Left colon (tissue), 2 donors: ENCODE measurements around the gene PHF20. TPM values are rescaled to one million over a fixed set of nuclear protein-coding genes. Genes with fewer than 3 reads are reported as not detected.
"Not testable (repeated sequence)": the region's sequence is repeated elsewhere in the genome, so short reads cannot be mapped to it uniquely, and the experiment has no call there.

Experiments used
- ATAC-seq: fragments of 200-7000 bp; cut with Tn5 transposase; one replicate; pipeline ENCODE4 v1.9.1; 2020; ENCODE audit warnings: mild to moderate bottlenecking, moderate library complexity
- DNase-seq, 2 donors: peaks; one replicate each; pipeline ENCODE4 v3.0.0-alpha.2; 2020
- intact Hi-C, 2 donors: fragments of 100-400 bp; cut with DNase I in 1 of 2; cut with micrococcal nuclease in 1 of 2; formaldehyde crosslinking; loops; one replicate each; pipeline versions ENCODE4 v1.11.2 to v1.14.0; 2022; cut with DNase I, micrococcal nuclease
- total RNA-seq, 2 donors: library from RNA; stranded (reverse); fragmentation: NEBNext Ultra II Directional; extraction: Animal tissue kit (Norgen Biotek cat#: 25700); gene quantifications; one replicate each; pipeline ENCODE4 v1.2.1, GENCODE V29; 2021
- donor health status: DM: no; HTN: no; CAD: no.
- donor health status: DM: yes; HTN: yes; CAD: no.

Gene PHF20
- total RNA-seq, 2 donors from 2014 or later: 21.9 to 25.4 TPM

GRCh38 chr20:35947489-35947888, 175.7 kb downstream of the PHF20 start:
- ATAC-seq (peak; percentile 17), DNase-seq (no peak)
- intact Hi-C loops: no loop called here

GRCh38 chr20:35947907-35948306, 176.1 kb downstream of the PHF20 start:
- intact Hi-C loops: no loop called here
- ATAC-seq: no peak

GRCh38 chr20:35950093-35950492, 178.3 kb downstream of the PHF20 start:
- no peak for DNase-seq
- ATAC-seq: no peak
- intact Hi-C loops: no loop called here

More at GRCh38 chr20:35947907-35948306, 176.1 kb downstream of the PHF20 start:
- DNase-seq: no peak

DNA sequence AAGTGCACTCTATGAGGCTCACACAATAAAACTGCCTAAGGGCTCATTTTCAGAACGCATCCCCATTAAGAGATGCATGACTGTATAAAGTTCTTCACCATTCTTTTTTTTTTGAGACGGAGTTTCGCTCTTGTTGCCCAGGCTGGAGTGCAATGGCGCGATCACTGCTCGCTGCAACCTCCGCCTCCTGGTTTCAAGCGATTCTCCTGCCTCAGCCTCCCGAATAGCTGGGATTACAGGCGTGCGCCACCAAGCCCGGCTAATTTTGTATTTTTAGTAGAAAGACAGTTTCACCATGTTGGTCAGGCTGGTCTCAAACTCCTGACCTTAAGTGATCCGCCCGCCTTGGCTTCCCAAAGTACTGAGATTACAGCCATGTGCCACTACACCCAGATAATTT, 180.3 kb downstream of the PHF20 start:
- ATAC-seq, intact Hi-C loops, DNase-seq: not testable (repeated sequence)

DNA sequence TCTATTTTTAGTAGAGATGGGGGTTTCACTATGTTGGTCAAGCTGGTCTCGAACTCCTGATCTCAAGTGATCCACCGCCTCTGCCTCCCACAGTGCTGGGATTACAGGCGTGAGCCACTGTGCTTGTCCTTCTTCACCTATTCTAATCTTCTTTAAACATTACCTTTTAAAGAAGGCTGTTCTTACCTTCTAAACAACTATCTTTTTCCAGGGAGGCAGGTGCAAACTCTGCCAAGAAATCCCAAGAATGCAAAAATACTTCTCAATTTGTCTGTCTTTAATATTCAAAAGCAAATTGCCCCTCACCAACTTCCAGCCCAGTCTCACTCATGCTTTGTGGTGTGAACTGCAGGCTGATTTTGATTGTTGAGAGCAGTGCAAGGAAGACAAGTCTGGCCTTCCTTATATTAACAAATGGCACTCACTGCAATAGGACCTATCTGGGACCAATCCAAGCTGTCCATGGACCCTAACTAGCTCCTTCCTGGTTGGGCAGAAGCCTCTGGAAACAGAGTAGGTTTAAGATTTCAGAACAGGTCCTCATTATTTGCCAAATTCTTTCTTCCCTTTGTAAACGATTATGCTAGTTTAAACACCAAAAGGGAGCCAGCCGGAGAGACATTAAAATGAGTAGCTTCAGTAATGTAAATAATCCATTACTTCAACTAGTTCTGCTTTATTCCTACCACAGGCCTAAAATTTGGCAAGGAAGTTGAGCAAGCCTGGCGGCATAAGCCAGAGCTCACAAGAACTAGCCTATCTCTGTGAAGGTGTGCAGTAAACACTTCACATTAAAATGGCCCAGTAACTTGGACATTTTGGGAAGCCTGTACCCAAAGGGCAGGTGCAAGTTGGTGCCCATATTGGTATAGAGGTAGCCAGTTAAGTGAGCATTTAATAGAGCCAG, 180.9 kb downstream of the PHF20 start:
- ATAC-seq (no peak), DNase-seq (peak in 1 of 2 donors; percentile 8)
- intact Hi-C loops: no loop called here

GRCh38 chr20:35953387-35954199, 181.8 kb downstream of the PHF20 start:
- DNase-seq (peak in 1 of 2 donors; percentile 68), ATAC-seq (peak; percentile 49)
- intact Hi-C loops: no loop called here

DNA sequence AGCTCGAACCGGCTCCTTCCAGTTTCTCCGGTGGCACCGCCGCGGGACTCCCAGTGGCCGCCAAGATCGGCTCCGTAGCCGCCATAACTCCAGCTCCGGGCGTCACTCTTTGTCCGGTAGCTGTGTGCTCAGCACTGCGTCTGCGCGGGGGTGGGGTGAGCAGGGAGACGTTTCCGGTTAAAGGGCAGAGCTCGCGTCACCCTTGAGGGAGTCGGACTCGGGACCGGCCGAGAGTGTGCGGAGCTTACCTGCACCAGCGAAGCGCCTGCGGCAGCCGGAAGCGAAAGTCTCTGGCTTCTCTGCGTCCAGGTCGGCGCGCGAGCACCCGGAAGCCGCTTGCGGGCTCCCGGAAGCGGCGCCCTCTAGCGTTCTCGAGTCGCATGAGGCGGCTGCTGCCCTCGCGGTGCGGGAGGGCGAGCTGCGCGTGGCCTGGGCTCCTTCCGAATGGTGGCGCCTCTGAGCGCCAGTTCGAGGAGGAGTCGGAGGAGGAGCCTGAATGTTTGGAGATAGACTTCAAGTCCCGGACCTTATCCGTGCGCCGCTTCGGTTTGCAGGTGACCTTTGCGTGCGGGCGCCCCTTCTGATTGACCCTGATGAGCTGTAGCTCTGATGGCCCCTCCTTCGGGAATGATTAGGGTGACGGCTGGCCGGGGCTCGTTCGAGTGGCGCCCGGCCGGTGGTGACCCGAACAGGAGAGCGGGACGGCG, 182.5 kb downstream of the PHF20 start, which contains the start of gene SCAND1:
Gene SCAND1 (minus strand): TSS at position 303 of the 707 bp plus-strand sequence. CDS start 218 bp downstream, at position 85.
- intact Hi-C loops: no loop called here
- peak; percentile 96 to 97 for DNase-seq
- ATAC-seq: peak; percentile 81

- no peak for DNase-seq
- intact Hi-C loops: no loop called here
- peak; percentile 28 for ATAC-seq
These were observed 183.1 kb downstream of the PHF20 start for GRCh38 chr20:35954907-35955251.

GRCh38 chr20:35956616-35957015, 184.8 kb downstream of the PHF20 start:
- intact Hi-C loops: no loop called here
- no peak for ATAC-seq
- peak in 1 of 2 donors; percentile 35 for DNase-seq

DNA sequence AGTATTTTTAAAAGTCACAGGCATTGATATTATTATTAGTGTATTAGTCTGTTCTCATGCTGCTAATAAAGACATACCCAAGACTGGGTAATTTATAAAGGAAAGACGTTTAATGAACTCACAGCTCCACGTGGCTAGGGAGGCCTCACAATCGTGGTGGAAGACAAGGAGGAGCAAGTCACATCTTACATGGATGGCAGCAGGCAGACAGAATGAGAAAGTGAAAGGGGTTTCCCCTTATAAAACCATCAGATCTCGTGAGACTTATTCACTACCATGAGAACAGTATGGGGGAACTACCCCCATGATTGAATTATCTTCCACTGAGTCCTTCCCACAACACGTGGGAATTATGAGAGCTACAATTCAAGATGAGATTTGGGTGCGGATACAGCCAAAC, 187.5 kb downstream of the PHF20 start:
- not testable (repeated sequence) for ATAC-seq

GRCh38 chr20:35963878-35964277, 192.1 kb downstream of the PHF20 start:
- intact Hi-C loops: no loop called here

More for the DNA sequence above, 187.5 kb downstream of the PHF20 start:
- DNase-seq, intact Hi-C loops: not testable (repeated sequence)

GRCh38 chr20:35967979-35968640, 196.3 kb downstream of the PHF20 start, which contains the start of gene CNBD2:
Gene CNBD2 (plus strand): TSS chr20:35968590. CDS start chr20:35968763, 173 bp downstream.
- intact Hi-C loops: no loop called here
- no peak for DNase-seq
- ATAC-seq: no peak

More at GRCh38 chr20:35963878-35964277, 192.1 kb downstream of the PHF20 start:
- DNase-seq (peak; percentile 37 to 47), ATAC-seq (peak; percentile 97)

DNA sequence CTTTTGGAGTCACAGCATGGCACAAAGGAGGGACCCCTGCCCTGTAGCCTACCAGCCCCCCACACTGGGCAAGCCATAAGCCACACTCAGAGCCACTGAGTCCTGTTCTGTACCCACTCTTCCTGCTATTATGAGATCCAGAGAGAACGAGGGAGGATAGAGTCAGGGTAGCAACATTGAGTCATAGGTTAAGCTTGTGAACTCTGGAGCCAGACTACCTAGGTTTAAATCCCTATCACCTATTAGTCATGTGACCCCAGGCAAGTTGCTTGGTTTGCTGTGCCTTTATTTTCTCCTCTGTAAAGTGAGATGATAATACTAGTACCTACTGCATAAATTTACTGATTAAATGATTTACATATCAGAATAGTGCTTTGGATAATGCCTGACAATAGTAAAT, 197.1 kb downstream of the PHF20 start:
- DNase-seq (no peak), ATAC-seq (no peak)
- intact Hi-C loops: no loop called here

DNA sequence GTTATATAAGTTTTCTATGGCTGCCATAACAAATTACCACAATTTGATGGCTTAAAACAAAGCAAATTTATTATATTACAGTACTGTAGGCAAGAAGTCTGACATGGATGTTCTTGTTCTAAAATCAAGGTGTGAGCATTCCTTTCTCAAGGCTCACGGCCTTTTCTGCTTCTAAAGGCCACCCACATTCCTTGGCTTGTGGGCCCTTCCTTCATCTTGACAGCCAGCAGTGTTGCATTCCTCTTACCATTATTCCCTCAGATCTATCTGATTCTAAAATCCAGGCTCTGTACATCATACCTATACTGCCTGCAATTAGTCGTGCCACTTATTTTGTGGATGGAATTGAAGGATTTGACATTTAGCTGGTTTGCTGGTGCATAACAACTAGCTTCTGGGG, 200.2 kb downstream of the PHF20 start:
- ATAC-seq: no peak
- intact Hi-C loops: no loop called here
- DNase-seq: no peak

DNA sequence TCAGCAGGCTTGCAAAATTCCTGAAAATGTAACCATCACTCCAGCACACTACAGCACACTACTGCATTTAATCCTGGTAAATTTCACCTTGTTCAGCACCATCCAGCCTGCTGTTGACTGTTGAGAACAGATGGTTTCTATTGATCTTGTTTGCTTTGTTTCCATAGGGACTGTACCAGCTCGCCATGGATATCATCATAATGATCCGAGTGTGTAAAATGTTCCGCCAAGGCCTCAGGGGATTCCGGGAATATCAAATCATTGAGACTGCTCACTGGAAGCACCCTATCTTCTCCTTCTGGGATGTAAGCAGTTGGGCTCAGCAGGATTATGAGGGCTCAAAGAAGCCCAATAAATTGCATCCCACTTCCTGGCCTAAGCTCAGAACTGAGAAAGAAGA, 200.6 kb downstream of the PHF20 start:
- ATAC-seq: no peak
- no peak for DNase-seq

GRCh38 chr20:35974256-35974655, 202.4 kb downstream of the PHF20 start:
- no peak for ATAC-seq
- intact Hi-C loops: no loop called here
- DNase-seq: no peak

More for the DNA sequence above, 200.6 kb downstream of the PHF20 start:
- intact Hi-C loops: no loop called here

- intact Hi-C loops: no loop called here
- no peak for ATAC-seq
- no peak for DNase-seq
These were observed 204.0 kb downstream of the PHF20 start for GRCh38 chr20:35975576-35976373.
